K562 (cell line): ENCODE data around the gene SLC4A5. TPM values are rescaled to one million over a fixed set of nuclear protein-coding genes. Genes with fewer than 3 reads are reported as not detected.
A peak's percentile ranks its signal among the peaks of the same experiment; 100 is the strongest.

Source experiments
- CCNT2 ChIP-seq: IDR thresholded peaks from 2 replicates; pipeline ENCODE4 v1.6.1; 2011; ENCODE audit warnings: borderline replicate concordance, low read depth, mild to moderate bottlenecking, moderate library complexity, mixed read lengths, low read length; ENCODE audit not compliant: insufficient read length; ENCODE audit errors: extremely low read depth
- DNMT1 ChIP-seq: fragments of 450-650 bp; IDR thresholded peaks from 2 replicates; pipeline ENCODE4 v1.6.1; 2016; ENCODE audit warnings: antibody characterized with exemption, mild to moderate bottlenecking
- EP400 ChIP-seq: fragments of 450-650 bp; IDR thresholded peaks from 2 replicates; pipeline ENCODE4 v1.6.1; 2017; ENCODE audit warnings: antibody characterized with exemption, mild to moderate bottlenecking, moderate library complexity
- KDM5B ChIP-seq: fragments of 200-600 bp; sonication (generic); IDR thresholded peaks from 2 replicates; pipeline ENCODE4 v1.6.1; 2012; ENCODE audit warnings: low read depth, mild to moderate bottlenecking, moderate library complexity, low read length, control low read depth, inconsistent platforms; ENCODE audit not compliant: insufficient replicate concordance
- KHSRP ChIP-seq: fragments of 450-650 bp; IDR thresholded peaks from 2 replicates; pipeline ENCODE4 v1.6.1; 2017
- L3MBTL2 ChIP-seq: fragments of 450-650 bp; IDR thresholded peaks from 2 replicates; pipeline ENCODE4 v1.6.1; 2016; ENCODE audit warnings: mild to moderate bottlenecking, moderate library complexity
- NBN ChIP-seq: fragments of 450-650 bp; IDR thresholded peaks from 2 replicates; pipeline ENCODE4 v1.6.1; 2016; ENCODE audit warnings: low read depth, mild to moderate bottlenecking
- NRF1 ChIP-seq, 2 experiments: fragments of 450-650 bp; IDR thresholded peaks in 1 of 2; conservative IDR thresholded peaks in 1 of 2; 2 replicates each; pipeline ENCODE4 v1.6.1; 2014; ENCODE audit warnings: mild to moderate bottlenecking in 2 of 2
- POLR2AphosphoS5 ChIP-seq: IDR thresholded peaks from 2 replicates; pipeline ENCODE4 v1.6.1; 2011; ENCODE audit warnings: mild to moderate bottlenecking, low read depth, low read length, moderate library complexity; ENCODE audit not compliant: control insufficient read depth, insufficient read depth
- RFX1 ChIP-seq: fragments of 450-650 bp; IDR thresholded peaks from 2 replicates; pipeline ENCODE4 v1.6.1; 2016; ENCODE audit warnings: mild to moderate bottlenecking, moderate library complexity
- SP2 ChIP-seq: IDR thresholded peaks from 2 replicates; pipeline ENCODE4 v1.6.1; 2011; ENCODE audit warnings: mild to moderate bottlenecking, low read depth, low read length, moderate library complexity; ENCODE audit not compliant: poor library complexity, severe bottlenecking; ENCODE audit errors: extremely low read depth
- ZNF212 ChIP-seq: fragments of 450-650 bp; formaldehyde crosslinking; IDR thresholded peaks from 2 replicates; pipeline ENCODE4 v1.4.0; 2020; ENCODE audit warnings: mild to moderate bottlenecking
- ZNF766 ChIP-seq: fragments of 200-800 bp; sonication (Bioruptor generic); conservative IDR thresholded peaks from 2 replicates; pipeline ENCODE4 v1.6.1; 2016; ENCODE audit warnings: missing genetic modification characterization, missing compliant biosample characterization
- polyA plus RNA-seq, 8 experiments: library from polyadenylated mRNA; depleted of rRNA in 4 of 8; stranded (reverse) in 5 of 8; unstranded in 3 of 8; fragments of >200 nt; fragmentation: Nextera tagmentation in 2 of 8; fragmentation: Illumina TruSeq in 1 of 8; extraction: Ambion mirVana in 2 of 8; extraction: Trizol in 1 of 8; gene quantifications; 2 replicates each; pipeline versions ENCODE4 v1.2.1 to v1.2.3, GENCODE V29; 2011 to 2014; ENCODE audit warnings: inconsistent platforms in 1 of 8, missing spikeins in 1 of 8
- total RNA-seq, 7 experiments: library from RNA; depleted of rRNA in 6 of 7; stranded (reverse); fragments of >200 nt in 6 of 7; fragmentation: Illumina TruSeq in 2 of 7; extraction: Trizol in 2 of 7; gene quantifications; 2 replicates each; pipeline versions ENCODE4 v1.2.1 to v1.2.3, GENCODE V29; 2011 to 2021; ENCODE audit warnings: low replicate concordance in 1 of 7
- TF ChIP-seq, protein P1 (sequence below), 3 experiments: IDR thresholded peaks in 2 of 3; conservative IDR thresholded peaks in 1 of 3; 2 replicates each; pipeline ENCODE4 v1.5.1; 2011 to 2012; ENCODE audit warnings: low read length in 3 of 3, mild to moderate bottlenecking in 3 of 3, control low read depth in 2 of 3, improper control_type of control experiment in 1 of 3, inconsistent platforms in 1 of 3, low read depth in 1 of 3, mixed read lengths in 1 of 3, moderate library complexity in 1 of 3; ENCODE audit not compliant: insufficient read depth in 2 of 3
- TF ChIP-seq, protein P2 (sequence below): fragments of 250-450 bp; sonication (Bioruptor Pico); IDR thresholded peaks from 2 replicates; pipeline ENCODE4 v1.4.0; 2020; ENCODE audit warnings: mild to moderate bottlenecking
- TF ChIP-seq, protein P3 (sequence below): fragments of 450-650 bp; formaldehyde crosslinking; conservative IDR thresholded peaks from 2 replicates; pipeline ENCODE4 v1.4.0; 2022; ENCODE audit warnings: mild to moderate bottlenecking, missing genetic modification characterization
- TF ChIP-seq, protein P4 (sequence below): sonication (generic); formaldehyde crosslinking; IDR thresholded peaks from 2 replicates; pipeline ENCODE4 v1.8.0; 2022; ENCODE audit warnings: missing genetic modification reagents, mild to moderate bottlenecking, moderate library complexity, borderline replicate concordance
- TF ChIP-seq, protein P5 (sequence below): fragments of 250-450 bp; sonication (Bioruptor Pico); IDR thresholded peaks from 2 replicates; pipeline ENCODE4 v1.9.0; 2021; ENCODE audit warnings: mild to moderate bottlenecking, inconsistent platforms

The SLC4A5 gene
- total and polyA plus RNA-seq, 9 of the 15 experiments (the other 6 are each of a cell fraction or from before 2014, with no cell fraction given): 0.03 to 0.77 (median 0.14) TPM; not detected in 1

DNA sequence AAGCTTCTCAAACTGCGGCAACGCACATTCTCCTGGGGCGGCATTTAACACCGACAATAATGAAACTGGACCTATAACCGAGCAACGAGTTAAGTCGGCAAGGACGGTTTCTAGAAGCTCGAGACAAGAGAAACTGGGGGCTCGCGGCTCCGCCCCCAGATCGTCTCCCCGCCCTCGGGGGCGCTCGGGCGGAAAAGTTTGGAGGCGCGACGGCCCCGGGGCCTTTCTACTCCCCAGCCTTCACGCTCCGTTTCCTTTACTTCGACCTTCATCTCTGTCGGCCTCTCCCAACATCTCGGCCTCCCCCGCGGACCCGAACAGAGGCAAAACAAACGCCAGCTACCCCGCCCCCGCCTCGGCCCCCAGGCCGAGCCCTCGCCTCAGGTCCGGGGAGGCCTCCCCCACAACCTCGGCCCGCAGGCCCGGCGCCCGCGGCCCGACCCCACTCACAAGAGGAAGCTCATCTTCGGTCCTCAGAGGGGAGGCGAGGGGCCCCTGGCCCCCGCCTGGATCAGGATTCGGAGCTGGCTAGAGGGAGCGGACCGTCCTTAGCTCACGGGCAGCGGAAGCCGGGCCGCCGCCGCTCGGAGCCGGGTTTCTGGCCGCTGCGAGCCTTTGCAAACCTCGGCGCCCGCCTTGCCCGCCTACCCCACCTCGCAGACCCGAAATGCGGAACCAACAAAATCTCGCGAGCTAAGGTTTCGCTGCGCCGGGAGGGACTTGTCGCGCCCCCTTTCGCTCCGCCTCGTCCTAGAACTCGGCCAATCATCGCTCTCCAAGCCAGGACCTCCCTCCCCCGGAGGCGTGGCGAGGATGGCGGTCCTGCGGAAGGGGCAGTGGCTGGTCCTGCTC lies 164.8 kb downstream of the SLC4A5 start, which contains the start of gene MOB1A (continued):
- TF ChIP-seq, protein P1, sequence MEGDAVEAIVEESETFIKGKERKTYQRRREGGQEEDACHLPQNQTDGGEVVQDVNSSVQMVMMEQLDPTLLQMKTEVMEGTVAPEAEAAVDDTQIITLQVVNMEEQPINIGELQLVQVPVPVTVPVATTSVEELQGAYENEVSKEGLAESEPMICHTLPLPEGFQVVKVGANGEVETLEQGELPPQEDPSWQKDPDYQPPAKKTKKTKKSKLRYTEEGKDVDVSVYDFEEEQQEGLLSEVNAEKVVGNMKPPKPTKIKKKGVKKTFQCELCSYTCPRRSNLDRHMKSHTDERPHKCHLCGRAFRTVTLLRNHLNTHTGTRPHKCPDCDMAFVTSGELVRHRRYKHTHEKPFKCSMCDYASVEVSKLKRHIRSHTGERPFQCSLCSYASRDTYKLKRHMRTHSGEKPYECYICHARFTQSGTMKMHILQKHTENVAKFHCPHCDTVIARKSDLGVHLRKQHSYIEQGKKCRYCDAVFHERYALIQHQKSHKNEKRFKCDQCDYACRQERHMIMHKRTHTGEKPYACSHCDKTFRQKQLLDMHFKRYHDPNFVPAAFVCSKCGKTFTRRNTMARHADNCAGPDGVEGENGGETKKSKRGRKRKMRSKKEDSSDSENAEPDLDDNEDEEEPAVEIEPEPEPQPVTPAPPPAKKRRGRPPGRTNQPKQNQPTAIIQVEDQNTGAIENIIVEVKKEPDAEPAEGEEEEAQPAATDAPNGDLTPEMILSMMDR (IDR thresholded peaks at IDR 0.05 in 2 of 3, conservative IDR thresholded peaks at IDR 0.05 in 1 of 3; ENCODE audit: insufficient read depth in 2 of 3, low read depth in 1 of 3, low read length in 3 of 3): peak in 1 of 3 experiments; percentile 19; a peak in 1 of 6 replicates
- peak; percentile 68 for TF ChIP-seq EP400
- no peak for TF ChIP-seq ZNF212
- TF ChIP-seq CCNT2: peak; percentile 74
- TF ChIP-seq DNMT1: no peak
- peak; percentile 83 for TF ChIP-seq POLR2AphosphoS5
- TF ChIP-seq ZNF766 (CRISPR knock-in tag): peak; percentile 60; the same call in 1 of the 2 replicates
- peak; percentile 89 to 91 for TF ChIP-seq NRF1 (conservative IDR thresholded peaks at IDR 0.05 in 1 of 2, IDR thresholded peaks at IDR 0.05 in 1 of 2)
- TF ChIP-seq KHSRP: no peak
- TF ChIP-seq KDM5B: peak; percentile 64
- no peak for TF ChIP-seq SP2
- TF ChIP-seq RFX1: no peak
- TF ChIP-seq, protein P2, sequence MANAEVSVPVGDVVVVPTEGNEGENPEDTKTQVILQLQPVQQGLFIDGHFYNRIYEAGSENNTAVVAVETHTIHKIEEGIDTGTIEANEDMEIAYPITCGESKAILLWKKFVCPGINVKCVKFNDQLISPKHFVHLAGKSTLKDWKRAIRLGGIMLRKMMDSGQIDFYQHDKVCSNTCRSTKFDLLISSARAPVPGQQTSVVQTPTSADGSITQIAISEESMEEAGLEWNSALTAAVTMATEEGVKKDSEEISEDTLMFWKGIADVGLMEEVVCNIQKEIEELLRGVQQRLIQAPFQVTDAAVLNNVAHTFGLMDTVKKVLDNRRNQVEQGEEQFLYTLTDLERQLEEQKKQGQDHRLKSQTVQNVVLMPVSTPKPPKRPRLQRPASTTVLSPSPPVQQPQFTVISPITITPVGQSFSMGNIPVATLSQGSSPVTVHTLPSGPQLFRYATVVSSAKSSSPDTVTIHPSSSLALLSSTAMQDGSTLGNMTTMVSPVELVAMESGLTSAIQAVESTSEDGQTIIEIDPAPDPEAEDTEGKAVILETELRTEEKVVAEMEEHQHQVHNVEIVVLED: no peak
- TF ChIP-seq, protein P3, sequence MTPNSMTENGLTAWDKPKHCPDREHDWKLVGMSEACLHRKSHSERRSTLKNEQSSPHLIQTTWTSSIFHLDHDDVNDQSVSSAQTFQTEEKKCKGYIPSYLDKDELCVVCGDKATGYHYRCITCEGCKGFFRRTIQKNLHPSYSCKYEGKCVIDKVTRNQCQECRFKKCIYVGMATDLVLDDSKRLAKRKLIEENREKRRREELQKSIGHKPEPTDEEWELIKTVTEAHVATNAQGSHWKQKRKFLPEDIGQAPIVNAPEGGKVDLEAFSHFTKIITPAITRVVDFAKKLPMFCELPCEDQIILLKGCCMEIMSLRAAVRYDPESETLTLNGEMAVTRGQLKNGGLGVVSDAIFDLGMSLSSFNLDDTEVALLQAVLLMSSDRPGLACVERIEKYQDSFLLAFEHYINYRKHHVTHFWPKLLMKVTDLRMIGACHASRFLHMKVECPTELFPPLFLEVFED (CRISPR knock-in tag): no peak
- TF ChIP-seq, protein P4, sequence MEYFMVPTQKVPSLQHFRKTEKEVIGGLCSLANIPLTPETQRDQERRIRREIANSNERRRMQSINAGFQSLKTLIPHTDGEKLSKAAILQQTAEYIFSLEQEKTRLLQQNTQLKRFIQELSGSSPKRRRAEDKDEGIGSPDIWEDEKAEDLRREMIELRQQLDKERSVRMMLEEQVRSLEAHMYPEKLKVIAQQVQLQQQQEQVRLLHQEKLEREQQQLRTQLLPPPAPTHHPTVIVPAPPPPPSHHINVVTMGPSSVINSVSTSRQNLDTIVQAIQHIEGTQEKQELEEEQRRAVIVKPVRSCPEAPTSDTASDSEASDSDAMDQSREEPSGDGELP (CRISPR knock-in tag): peak; percentile 44; the same call in 1 of the 2 replicates
- TF ChIP-seq NBN: no peak
- TF ChIP-seq, protein P5, sequence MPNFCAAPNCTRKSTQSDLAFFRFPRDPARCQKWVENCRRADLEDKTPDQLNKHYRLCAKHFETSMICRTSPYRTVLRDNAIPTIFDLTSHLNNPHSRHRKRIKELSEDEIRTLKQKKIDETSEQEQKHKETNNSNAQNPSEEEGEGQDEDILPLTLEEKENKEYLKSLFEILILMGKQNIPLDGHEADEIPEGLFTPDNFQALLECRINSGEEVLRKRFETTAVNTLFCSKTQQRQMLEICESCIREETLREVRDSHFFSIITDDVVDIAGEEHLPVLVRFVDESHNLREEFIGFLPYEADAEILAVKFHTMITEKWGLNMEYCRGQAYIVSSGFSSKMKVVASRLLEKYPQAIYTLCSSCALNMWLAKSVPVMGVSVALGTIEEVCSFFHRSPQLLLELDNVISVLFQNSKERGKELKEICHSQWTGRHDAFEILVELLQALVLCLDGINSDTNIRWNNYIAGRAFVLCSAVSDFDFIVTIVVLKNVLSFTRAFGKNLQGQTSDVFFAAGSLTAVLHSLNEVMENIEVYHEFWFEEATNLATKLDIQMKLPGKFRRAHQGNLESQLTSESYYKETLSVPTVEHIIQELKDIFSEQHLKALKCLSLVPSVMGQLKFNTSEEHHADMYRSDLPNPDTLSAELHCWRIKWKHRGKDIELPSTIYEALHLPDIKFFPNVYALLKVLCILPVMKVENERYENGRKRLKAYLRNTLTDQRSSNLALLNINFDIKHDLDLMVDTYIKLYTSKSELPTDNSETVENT (CRISPR knock-in tag): peak; percentile 87
- peak; percentile 71; the same call in 1 of the 2 replicates for TF ChIP-seq L3MBTL2
